Coronary artery (tissue), 2 donors: ENCODE results near the gene TALDO1.

Experiments used
- DNase-seq: peaks from one replicate; pipeline ENCODE4 v3.0.0-alpha.2; 2017; ENCODE audit warnings: low spot score
- H3K27ac ChIP-seq, 2 donors: fragments of 200-600 bp; sonication (generic); one replicate each; pipeline ENCODE4 v1.5.1; 2016 to 2019
- H3K4me3 ChIP-seq: fragments of 200-600 bp; sonication (generic); 2 replicates; pipeline ENCODE4 v1.5.1; 2016; ENCODE audit warnings: mild to moderate bottlenecking, moderate library complexity
- TF ChIP-seq, protein P1 (sequence below): fragments of 200-600 bp; sonication (generic); IDR thresholded peaks from one replicate; pipeline ENCODE4 v1.5.1; 2019; ENCODE audit warnings: antibody characterized with exemption

The TALDO1 gene

DNA sequence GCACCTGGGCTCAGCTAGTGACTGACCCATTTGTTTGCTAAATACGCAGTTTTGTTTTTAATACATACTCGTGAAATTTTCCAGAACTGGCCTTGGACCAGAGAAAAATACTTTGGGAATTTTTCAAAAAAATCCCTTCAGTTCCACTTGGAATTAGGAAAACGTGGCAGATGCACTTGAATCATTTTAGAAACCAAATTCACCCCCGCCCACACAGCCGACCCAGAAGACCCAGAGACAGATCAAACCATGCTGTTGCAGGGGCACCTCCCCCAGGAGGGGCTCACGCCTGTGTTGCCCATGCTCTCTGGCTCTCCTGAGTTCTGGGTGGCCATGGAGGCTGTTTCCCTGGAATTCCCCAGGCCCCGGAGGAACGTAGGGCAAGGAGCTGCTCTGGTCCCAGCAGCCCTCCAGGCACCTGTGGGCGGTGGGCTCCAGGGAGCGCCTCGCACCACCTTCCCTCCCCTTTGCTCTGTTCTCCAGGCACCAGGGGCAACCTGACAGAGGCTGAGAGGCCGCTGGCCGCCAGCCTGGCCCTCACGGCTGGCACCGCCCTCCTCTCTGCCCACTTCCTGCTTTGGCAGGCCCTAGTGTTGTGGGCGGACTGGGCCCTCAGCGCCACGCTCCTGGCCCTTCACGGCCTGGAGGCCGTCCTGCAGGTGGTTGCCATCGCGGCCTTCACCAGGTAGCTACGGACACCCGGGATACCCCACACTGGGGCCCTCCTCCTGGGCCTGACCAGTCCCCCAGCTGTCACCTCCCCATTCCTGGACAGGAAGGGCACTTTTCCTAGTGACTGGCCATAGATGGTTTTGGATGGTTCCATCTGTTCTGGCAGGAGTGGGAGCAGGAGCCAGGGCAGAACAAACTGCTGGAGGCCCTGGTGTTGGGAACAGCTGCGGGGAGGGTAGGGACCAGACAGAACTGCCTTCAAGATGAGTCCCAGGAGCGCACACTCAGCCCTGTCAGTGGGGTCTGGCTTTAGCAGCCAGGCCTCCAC lies 44.5 kb upstream of the TALDO1 start:
- TF ChIP-seq, protein P1, sequence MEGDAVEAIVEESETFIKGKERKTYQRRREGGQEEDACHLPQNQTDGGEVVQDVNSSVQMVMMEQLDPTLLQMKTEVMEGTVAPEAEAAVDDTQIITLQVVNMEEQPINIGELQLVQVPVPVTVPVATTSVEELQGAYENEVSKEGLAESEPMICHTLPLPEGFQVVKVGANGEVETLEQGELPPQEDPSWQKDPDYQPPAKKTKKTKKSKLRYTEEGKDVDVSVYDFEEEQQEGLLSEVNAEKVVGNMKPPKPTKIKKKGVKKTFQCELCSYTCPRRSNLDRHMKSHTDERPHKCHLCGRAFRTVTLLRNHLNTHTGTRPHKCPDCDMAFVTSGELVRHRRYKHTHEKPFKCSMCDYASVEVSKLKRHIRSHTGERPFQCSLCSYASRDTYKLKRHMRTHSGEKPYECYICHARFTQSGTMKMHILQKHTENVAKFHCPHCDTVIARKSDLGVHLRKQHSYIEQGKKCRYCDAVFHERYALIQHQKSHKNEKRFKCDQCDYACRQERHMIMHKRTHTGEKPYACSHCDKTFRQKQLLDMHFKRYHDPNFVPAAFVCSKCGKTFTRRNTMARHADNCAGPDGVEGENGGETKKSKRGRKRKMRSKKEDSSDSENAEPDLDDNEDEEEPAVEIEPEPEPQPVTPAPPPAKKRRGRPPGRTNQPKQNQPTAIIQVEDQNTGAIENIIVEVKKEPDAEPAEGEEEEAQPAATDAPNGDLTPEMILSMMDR = no peak
- Histone ChIP-seq H3K4me3 (no peak overlapping the region), H3K27ac (peak overlapping the region; percentile 75 to 86)
- DNase-seq = no peak

DNA sequence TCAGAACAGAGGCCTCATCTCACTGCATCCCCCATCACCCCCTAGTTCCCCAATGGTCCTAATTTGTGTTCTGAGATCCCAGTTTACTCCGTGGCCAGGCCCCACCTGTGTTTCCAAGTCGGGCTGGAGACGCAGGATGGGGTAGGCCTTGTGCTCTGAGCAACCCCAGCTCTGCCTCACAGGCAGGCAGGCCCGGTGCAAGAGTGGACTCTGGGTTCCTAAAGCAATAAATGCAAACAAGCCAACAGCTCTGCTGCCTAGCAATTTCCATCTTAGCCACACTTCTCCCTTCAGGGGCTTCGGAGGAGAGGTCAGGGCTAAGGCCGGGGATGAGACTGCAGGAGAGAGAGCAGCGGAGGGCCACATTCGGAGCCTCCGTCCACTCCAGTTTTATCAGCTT lies 43.8 kb upstream of the TALDO1 start:
- no peak for DNase-seq
- TF ChIP-seq, protein P1 = no peak
- H3K4me3 ChIP-seq = no peak overlapping the region
- H3K27ac ChIP-seq = peak overlapping the region; percentile 75 to 86

DNA sequence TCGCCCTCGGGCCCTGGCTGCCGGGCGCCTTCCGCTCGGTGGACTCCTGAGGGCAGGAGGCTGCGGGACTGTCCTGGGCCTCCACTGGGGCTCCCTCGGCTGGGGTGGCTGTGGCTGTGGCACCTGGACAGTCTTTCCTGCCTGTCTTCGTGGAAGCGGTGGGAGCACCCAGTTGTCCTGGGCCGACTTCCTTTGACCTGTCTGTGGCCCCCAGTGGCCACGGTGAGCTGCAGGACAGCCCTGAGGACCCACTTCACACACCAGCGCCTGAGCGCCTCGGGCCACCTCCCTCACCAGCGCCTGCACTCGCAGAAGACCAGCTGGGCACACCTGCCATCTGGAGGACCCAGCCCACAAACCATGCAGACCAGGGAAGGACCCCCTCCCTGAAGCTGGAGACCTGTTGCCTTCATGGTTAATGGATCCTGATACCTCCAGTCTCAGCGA lies 43.0 kb upstream of the TALDO1 start:
- no peak for DNase-seq
- Histone ChIP-seq H3K27ac (peak overlapping the region in 1 of 2 donors; percentile 86), H3K4me3 (no peak overlapping the region)
- TF ChIP-seq, protein P1 = no peak

DNA sequence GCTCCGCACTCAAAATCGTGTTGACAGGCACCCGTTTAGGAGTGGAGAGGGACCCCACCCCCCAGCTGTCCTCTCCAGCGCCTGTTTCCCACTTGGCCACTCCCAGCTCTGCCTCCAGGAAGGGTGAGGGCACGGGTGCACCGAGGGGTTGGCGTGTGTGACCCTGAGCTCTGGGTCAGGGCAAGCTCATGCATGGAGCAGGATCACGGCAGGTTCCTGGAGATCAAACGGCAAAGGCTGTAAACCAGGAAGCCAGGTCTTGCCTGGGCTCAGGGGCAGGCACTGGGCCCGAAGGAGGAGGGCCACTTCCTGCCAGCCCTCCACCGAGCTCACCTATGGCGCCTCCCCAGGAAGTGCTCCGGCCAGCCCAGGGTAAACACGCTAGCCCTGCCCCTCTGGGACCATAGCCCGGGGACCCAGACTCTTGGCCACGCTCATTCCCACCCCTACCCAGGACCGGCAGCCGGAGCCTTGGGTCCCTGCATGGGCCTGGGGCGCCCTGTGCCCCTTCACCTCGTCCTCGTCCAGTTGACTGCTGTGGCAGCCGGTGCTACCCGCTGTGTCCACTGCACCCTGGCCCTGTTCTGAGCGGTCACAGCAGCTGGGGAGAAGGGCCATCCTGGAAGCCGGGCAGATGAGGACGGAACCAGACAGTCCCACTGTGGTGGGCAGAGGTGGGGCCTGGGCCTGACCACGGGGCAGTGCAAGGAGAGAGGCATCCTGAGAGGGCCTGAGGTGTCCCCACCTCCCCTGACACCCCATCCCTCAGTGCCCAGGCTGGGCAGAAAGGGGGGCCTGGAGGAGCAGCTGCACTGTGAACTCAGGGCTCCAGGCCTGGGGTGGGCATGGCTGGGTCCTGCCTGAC lies 42.3 kb upstream of the TALDO1 start:
- TF ChIP-seq, protein P1 = no peak
- Histone ChIP-seq H3K4me3 (peak overlapping the region; percentile 83), H3K27ac (peak overlapping the region; percentile 86)
- DNase-seq = no peak

DNA sequence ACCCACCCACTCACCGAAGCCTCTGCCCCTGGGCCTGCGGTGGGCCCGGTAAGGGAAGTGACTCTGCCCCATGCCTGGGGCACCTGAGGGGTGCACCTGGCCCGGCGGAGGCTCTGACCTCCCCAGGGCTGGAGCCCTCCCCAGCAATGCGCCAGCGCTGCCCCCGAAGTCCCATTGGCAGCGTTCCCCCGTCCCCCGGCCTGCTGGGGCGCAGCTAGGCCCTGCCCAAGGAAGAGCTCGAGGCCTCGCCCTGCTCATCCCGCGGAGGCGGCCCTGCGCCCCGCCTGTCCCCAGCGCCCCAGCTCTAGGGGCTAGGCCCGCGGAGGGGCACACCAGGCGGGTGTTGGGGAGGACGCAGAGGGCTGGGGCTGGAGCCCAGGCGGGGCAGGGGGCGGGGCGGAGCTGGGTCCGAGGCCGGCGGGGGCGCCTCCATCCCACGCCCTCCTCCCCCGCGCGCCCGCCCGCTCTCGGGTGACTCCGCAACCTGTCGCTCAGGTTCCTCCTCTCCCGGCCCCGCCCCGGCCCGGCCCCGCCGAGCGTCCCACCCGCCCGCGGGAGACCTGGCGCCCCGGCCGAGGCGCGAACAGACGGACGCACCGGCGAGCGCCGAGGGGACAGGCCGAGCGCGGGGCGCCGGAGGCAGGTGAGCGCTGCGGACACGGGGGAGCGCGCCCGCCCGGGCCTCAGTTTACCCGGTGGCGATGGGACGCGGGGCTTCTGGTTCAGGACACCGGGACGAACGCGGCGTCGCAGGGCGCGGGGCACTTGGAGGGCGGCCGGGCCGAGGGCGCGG lies 41.4 kb upstream of the TALDO1 start, which contains the start of gene EPS8L2:
Gene EPS8L2, plus strand, starts transcription at position 586 of the 793 bp plus-strand sequence. CDS start 3,177 bp downstream, outside the sequence.
- DNase-seq = no peak
- H3K27ac ChIP-seq = peak within 1 kb of the TSS; percentile 86
- H3K4me3 ChIP-seq = peak within 1 kb of the TSS; percentile 83
- TF ChIP-seq, protein P1 = no peak

DNA sequence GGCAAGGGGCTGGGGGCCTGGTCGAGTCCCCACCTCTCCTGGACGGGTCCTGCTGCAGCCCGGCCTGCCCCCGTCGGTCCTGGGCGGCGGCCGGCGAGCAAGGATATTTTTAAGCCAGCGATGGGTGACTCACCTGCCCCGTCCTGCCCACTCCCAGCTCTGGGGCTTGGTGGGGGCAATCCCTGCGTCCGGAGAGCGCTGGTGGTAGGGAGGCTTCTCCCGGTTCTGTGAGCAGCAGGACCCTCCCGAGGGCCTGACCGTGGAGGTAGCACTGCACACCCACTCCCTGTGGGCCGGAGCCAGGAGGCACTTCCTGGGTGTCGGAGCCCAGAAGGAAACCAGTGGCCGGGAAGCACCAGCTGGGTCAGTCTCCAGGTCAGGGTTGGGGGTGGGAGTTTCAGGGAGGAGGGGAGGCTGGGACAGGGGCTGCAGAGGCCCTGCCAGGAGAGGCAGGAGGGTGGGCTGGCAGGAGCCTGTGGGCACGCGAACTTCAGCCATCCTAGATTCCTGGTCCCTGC lies 40.8 kb upstream of the TALDO1 start:
- peak overlapping the region; percentile 83 for H3K4me3 ChIP-seq
- TF ChIP-seq, protein P1 = no peak
- peak overlapping the region; percentile 86 for H3K27ac ChIP-seq
- no peak for DNase-seq
